ENCODE data around the gene ADGRA3. TPM values are rescaled to one million over a fixed set of nuclear protein-coding genes. Genes with fewer than 3 reads are reported as not detected.
A peak's percentile ranks its signal among the peaks of the same experiment; 100 is the strongest.

Gene ADGRA3
- total and polyA plus RNA-seq, 2 of the 13 experiments (the other 11 are each of a cell fraction or from before 2014, with no cell fraction given): 32.2 to 40.8 TPM

GRCh38 chr4:22471419-22471818 lies 44.4 kb downstream of the ADGRA3 start (continued):
- no peak for TF ChIP-seq IRF2 (CRISPR knock-in tag; IDR thresholded peaks at IDR 0.05)
- TF ChIP-seq MBD4 (IDR thresholded peaks at IDR 0.05; ENCODE audit: borderline replicate concordance, low read length): no peak
- peak; percentile 57 for TF ChIP-seq HNF4G (IDR thresholded peaks at IDR 0.05; ENCODE audit: borderline replicate concordance, low read depth, low read length)
- 0 out of 2 replicates have a peak, but pooled peaks have one; percentile 35 for TF ChIP-seq HNF4G (CRISPR knock-in tag; IDR thresholded peaks at IDR 0.05; ENCODE audit: borderline replicate concordance, low read depth)
- TF ChIP-seq ZNF34 (CRISPR knock-in tag; IDR thresholded peaks at IDR 0.05; ENCODE audit: borderline replicate concordance): no peak
- TF ChIP-seq ZNF468 (CRISPR knock-in tag; IDR thresholded peaks at IDR 0.05): no peak
- no peak for TF ChIP-seq ZNF782 (CRISPR knock-in tag; IDR thresholded peaks at IDR 0.05; ENCODE audit: borderline replicate concordance)
- no peak for TF ChIP-seq CCDC6 (CRISPR knock-in tag; IDR thresholded peaks at IDR 0.05)
- no peak for TF ChIP-seq TRIM22 (IDR thresholded peaks at IDR 0.05)
- no peak for TF ChIP-seq BCL3 (CRISPR knock-in tag; IDR thresholded peaks at IDR 0.05)
- no peak for TF ChIP-seq ZBTB25 (CRISPR knock-in tag; IDR thresholded peaks at IDR 0.05)
- no peak for TF ChIP-seq ZNF207 (IDR thresholded peaks at IDR 0.05; ENCODE audit: borderline replicate concordance)
- no peak for TF ChIP-seq RBM22 (optimal IDR thresholded peaks at IDR 0.05; ENCODE audit: low read length)
- TF ChIP-seq XRCC5 (optimal IDR thresholded peaks at IDR 0.05; ENCODE audit: low read length): no peak
- TF ChIP-seq, protein P1, sequence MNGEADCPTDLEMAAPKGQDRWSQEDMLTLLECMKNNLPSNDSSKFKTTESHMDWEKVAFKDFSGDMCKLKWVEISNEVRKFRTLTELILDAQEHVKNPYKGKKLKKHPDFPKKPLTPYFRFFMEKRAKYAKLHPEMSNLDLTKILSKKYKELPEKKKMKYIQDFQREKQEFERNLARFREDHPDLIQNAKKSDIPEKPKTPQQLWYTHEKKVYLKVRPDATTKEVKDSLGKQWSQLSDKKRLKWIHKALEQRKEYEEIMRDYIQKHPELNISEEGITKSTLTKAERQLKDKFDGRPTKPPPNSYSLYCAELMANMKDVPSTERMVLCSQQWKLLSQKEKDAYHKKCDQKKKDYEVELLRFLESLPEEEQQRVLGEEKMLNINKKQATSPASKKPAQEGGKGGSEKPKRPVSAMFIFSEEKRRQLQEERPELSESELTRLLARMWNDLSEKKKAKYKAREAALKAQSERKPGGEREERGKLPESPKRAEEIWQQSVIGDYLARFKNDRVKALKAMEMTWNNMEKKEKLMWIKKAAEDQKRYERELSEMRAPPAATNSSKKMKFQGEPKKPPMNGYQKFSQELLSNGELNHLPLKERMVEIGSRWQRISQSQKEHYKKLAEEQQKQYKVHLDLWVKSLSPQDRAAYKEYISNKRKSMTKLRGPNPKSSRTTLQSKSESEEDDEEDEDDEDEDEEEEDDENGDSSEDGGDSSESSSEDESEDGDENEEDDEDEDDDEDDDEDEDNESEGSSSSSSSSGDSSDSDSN (CRISPR knock-in tag; IDR thresholded peaks at IDR 0.05): no peak
